Measurements from ENCODE around the gene CABP5. TPM values are rescaled to one million over a fixed set of nuclear protein-coding genes. Genes with fewer than 3 reads are reported as not detected.

The CABP5 gene
- total RNA-seq, 2 experiments from 2014 or later, result not detected

- ChIA-PET POLR2A (no interaction called here), CTCF (no interaction called here)
- Mint-ChIP-seq H3K27me3 (peaks cover 30% of the 10 kb centered on the region), H3K9me3 (no peaks in the 10 kb centered on the region), H3K4me1 (ENCODE audit: low read depth) (no peaks in the 10 kb centered on the region), H3K4me3 (no peak overlapping the region), H3K36me3 (no peaks in the 10 kb centered on the region), H3K27ac (no peak overlapping the region)
- no peak for DNase-seq
- intact Hi-C loops (cut with micrococcal nuclease), result no loop called here
These were observed 20.9 kb downstream of the CABP5 start for GRCh38 chr19:48023011-48023410.

GRCh38 chr19:48020686-48021085 is 23.2 kb downstream of the CABP5 start:
- Mint-ChIP-seq H3K4me1 (ENCODE audit: low read depth) (no peaks in the 10 kb centered on the region), H3K4me3 (no peak overlapping the region), H3K27me3 (peaks cover 28% of the 10 kb centered on the region), H3K36me3 (no peaks in the 10 kb centered on the region), H3K27ac (no peak overlapping the region), H3K9me3 (no peaks in the 10 kb centered on the region)
- intact Hi-C loops (cut with micrococcal nuclease), result no loop called here
- ChIA-PET CTCF (no interaction called here), POLR2A (no interaction called here)
- no peak for DNase-seq

- peaks cover 19% of the 10 kb centered on the region for H3K27me3 Mint-ChIP-seq
- intact Hi-C loops (cut with micrococcal nuclease), result no loop called here
- DNase-seq, result no peak
- H3K4me1 Mint-ChIP-seq (ENCODE audit: low read depth), result no peaks in the 10 kb centered on the region
- H3K36me3 Mint-ChIP-seq, result no peaks in the 10 kb centered on the region
- CTCF ChIA-PET, result no interaction called here
- peaks cover 7% of the 10 kb centered on the region for H3K9me3 Mint-ChIP-seq
- no peak overlapping the region for H3K27ac Mint-ChIP-seq
- no peak overlapping the region for H3K4me3 Mint-ChIP-seq
- POLR2A ChIA-PET, result no interaction called here
These were observed 32.7 kb downstream of the CABP5 start for GRCh38 chr19:48010932-48011758.

- DNase-seq, result peak; percentile 9
- no peaks in the 10 kb centered on the region for H3K36me3 Mint-ChIP-seq
- H3K9me3 Mint-ChIP-seq, result peaks cover 7% of the 10 kb centered on the region
- H3K27me3 Mint-ChIP-seq, result peaks cover 17% of the 10 kb centered on the region
- CTCF ChIA-PET, result interaction anchor here (1.1 to 2.0 kb wide), 2 partner anchors 12 to 100 kb away, joined by 3 to 6 read pairs; partner anchors contain the start of gene ELSPBP1
- POLR2A ChIA-PET, result no interaction called here
- H3K27ac Mint-ChIP-seq, result no peak overlapping the region
- no peaks in the 10 kb centered on the region for H3K4me1 Mint-ChIP-seq (ENCODE audit: low read depth)
- no peak overlapping the region for H3K4me3 Mint-ChIP-seq
- intact Hi-C loops (cut with micrococcal nuclease), result no loop called here
These were observed 37.1 kb downstream of the CABP5 start for GRCh38 chr19:48006762-48007161.

GRCh38 chr19:48004236-48004635 is 39.6 kb downstream of the CABP5 start:
- Mint-ChIP-seq H3K4me3 (no peak overlapping the region), H3K27me3 (peaks cover 15% of the 10 kb centered on the region), H3K4me1 (ENCODE audit: low read depth) (no peaks in the 10 kb centered on the region), H3K36me3 (no peaks in the 10 kb centered on the region), H3K27ac (no peak overlapping the region), H3K9me3 (peaks cover 2% of the 10 kb centered on the region)
- CTCF ChIA-PET, result no interaction called here
- DNase-seq, result no peak
- POLR2A ChIA-PET, result no interaction called here
- intact Hi-C loops (cut with micrococcal nuclease), result no loop called here

GRCh38 chr19:48000846-48001245 is 43.0 kb downstream of the CABP5 start:
- Mint-ChIP-seq H3K4me3 (no peak overlapping the region), H3K36me3 (no peaks in the 10 kb centered on the region), H3K4me1 (ENCODE audit: low read depth) (no peaks in the 10 kb centered on the region), H3K27me3 (peaks cover 8% of the 10 kb centered on the region), H3K9me3 (no peaks in the 10 kb centered on the region), H3K27ac (no peak overlapping the region)
- DNase-seq, result no peak
- POLR2A ChIA-PET, result no interaction called here
- CTCF ChIA-PET, result no interaction called here
- intact Hi-C loops (cut with micrococcal nuclease), result no loop called here

GRCh38 chr19:47998800-47999199 is 45.1 kb downstream of the CABP5 start:
- no peaks in the 10 kb centered on the region for H3K4me1 Mint-ChIP-seq (ENCODE audit: low read depth)
- DNase-seq, result no peak
- intact Hi-C loops (cut with micrococcal nuclease), result no loop called here
- no peak overlapping the region for H3K27ac Mint-ChIP-seq
- ChIA-PET CTCF (interaction anchor here (0.6 kb wide), 1 partner anchor 343 kb away, joined by 3 read pairs; no protein-coding TSS in a partner anchor), POLR2A (no interaction called here)
- H3K9me3 Mint-ChIP-seq, result no peaks in the 10 kb centered on the region
- H3K27me3 Mint-ChIP-seq, result peaks cover 10% of the 10 kb centered on the region
- no peaks in the 10 kb centered on the region for H3K36me3 Mint-ChIP-seq
- no peak overlapping the region for H3K4me3 Mint-ChIP-seq

- Mint-ChIP-seq H3K4me1 (ENCODE audit: low read depth) (no peaks in the 10 kb centered on the region), H3K9me3 (no peaks in the 10 kb centered on the region), H3K27ac (no peak overlapping the region), H3K36me3 (no peaks in the 10 kb centered on the region), H3K27me3 (peaks cover 12% of the 10 kb centered on the region), H3K4me3 (no peak overlapping the region)
- intact Hi-C loops (cut with micrococcal nuclease), result no loop called here
- no peak for DNase-seq
- ChIA-PET CTCF (no interaction called here), POLR2A (no interaction called here)
These were observed 47.6 kb downstream of the CABP5 start for GRCh38 chr19:47996230-47996727.

GRCh38 chr19:47994209-47994802 is 49.6 kb downstream of the CABP5 start, which contains the start of gene ELSPBP1:
TSS of gene ELSPBP1 (plus strand) at chr19:47994632. CDS start at chr19:48008668, 14,036 bp downstream.
- CTCF ChIA-PET, result interaction anchor here (1.6 kb wide), 1 partner anchor 13 kb away, joined by 6 read pairs; no protein-coding TSS in a partner anchor
- H3K36me3 Mint-ChIP-seq, result no peaks in the 10 kb centered on the region

GRCh38 chr19:47992070-47992469 is 51.8 kb downstream of the CABP5 start, which contains the start of gene BSPH1:
TSS of gene BSPH1 (minus strand) at chr19:47992170. CDS start at chr19:47992081, 89 bp downstream.
- Mint-ChIP-seq H3K4me3 (no peak within 1 kb of the TSS), H3K9me3 (no peaks in the 10 kb centered on the region), H3K27me3 (peaks cover 20% of the 10 kb centered on the region), H3K4me1 (ENCODE audit: low read depth) (no peaks in the 10 kb centered on the region), H3K36me3 (no peaks in the 10 kb centered on the region), H3K27ac (no peak within 1 kb of the TSS)
- no peak for DNase-seq
- ChIA-PET POLR2A (no interaction called here), CTCF (interaction anchor here (0.7 kb wide), 1 partner anchor 60 kb away, joined by 4 read pairs; no protein-coding TSS in a partner anchor)
- intact Hi-C loops (cut with micrococcal nuclease), result no loop called here

More at GRCh38 chr19:47994209-47994802, 49.6 kb downstream of the CABP5 start, which contains the start of gene ELSPBP1:
- no peaks in the 10 kb centered on the region for H3K9me3 Mint-ChIP-seq
- intact Hi-C loops (cut with micrococcal nuclease), result no loop called here
- DNase-seq, result no peak
- H3K27ac Mint-ChIP-seq, result no peak within 1 kb of the TSS
- POLR2A ChIA-PET, result no interaction called here
- no peak within 1 kb of the TSS for H3K4me3 Mint-ChIP-seq
- H3K27me3 Mint-ChIP-seq, result peaks cover 15% of the 10 kb centered on the region
- H3K4me1 Mint-ChIP-seq (ENCODE audit: low read depth), result no peaks in the 10 kb centered on the region

- ChIA-PET POLR2A (no interaction called here), CTCF (interaction anchor here (0.7 kb wide), 1 partner anchor 61 kb away, joined by 4 read pairs; no protein-coding TSS in a partner anchor)
- no peak for DNase-seq
- no peak overlapping the region for H3K4me3 Mint-ChIP-seq
- H3K9me3 Mint-ChIP-seq, result no peaks in the 10 kb centered on the region
- intact Hi-C loops (cut with micrococcal nuclease), result no loop called here
- no peak overlapping the region for H3K27ac Mint-ChIP-seq
- H3K27me3 Mint-ChIP-seq, result peaks cover 18% of the 10 kb centered on the region
- no peaks in the 10 kb centered on the region for H3K36me3 Mint-ChIP-seq
- H3K4me1 Mint-ChIP-seq (ENCODE audit: low read depth), result no peaks in the 10 kb centered on the region
These were observed 52.6 kb downstream of the CABP5 start for GRCh38 chr19:47991191-47991808.
